OCI-LY3 (cell line): ENCODE measurements around the gene STOML2.
A peak's percentile ranks its signal among the peaks of the same experiment; 100 is the strongest.
"Not testable (repeated sequence)": the region's sequence is repeated elsewhere in the genome, so short reads cannot be mapped to it uniquely, and the experiment has no call there.

Experiments used
- H2AFZ ChIP-seq: fragments of 200-600, 300-600 bp; shearing (Covaris generic); 2 replicates; pipeline ENCODE4 v1.6.0; 2014; ENCODE audit warnings: antibody characterized with exemption, low read depth, low read length
- H3K27ac ChIP-seq: fragments of 200-600, 300-600 bp; sonication (generic); 2 replicates; pipeline ENCODE4 v1.5.1; 2014; ENCODE audit warnings: mild to moderate bottlenecking, low read length, moderate library complexity, mixed read lengths
- H3K27me3 ChIP-seq: fragments of 200-600, 300-600 bp; sonication (generic); 2 replicates; pipeline ENCODE4 v1.6.1; 2014; ENCODE audit warnings: low read depth, low read length, mixed read lengths
- H3K36me3 ChIP-seq: fragments of 200-600, 300-600 bp; sonication (generic); replicated peaks from 2 replicates; pipeline ENCODE3; 2014; ENCODE audit warnings: low read depth, low read length, mixed read lengths
- H3K4me1 ChIP-seq: fragments of 300-600, 200-600 bp; sonication (generic); 2 replicates; pipeline ENCODE4 v1.6.1; 2014; ENCODE audit warnings: low read length, mixed read lengths
- H3K4me2 ChIP-seq: fragments of 200-600, 300-600 bp; sonication (generic); 2 replicates; pipeline ENCODE4 v1.6.1; 2014; ENCODE audit warnings: low read length, mixed read lengths
- H3K4me3 ChIP-seq: fragments of 300-600, 200-600 bp; sonication (generic); 2 replicates; pipeline ENCODE4 v1.5.1; 2014; ENCODE audit warnings: antibody characterized with exemption, mild to moderate bottlenecking, low read length, moderate library complexity
- H3K79me2 ChIP-seq: fragments of 300-600, 200-600 bp; shearing (Covaris generic); 2 replicates; pipeline ENCODE4 v1.6.1; 2014; ENCODE audit warnings: mild to moderate bottlenecking, low read length, mixed read lengths
- H3K9ac ChIP-seq: fragments of 300-600, 200-600 bp; shearing (Covaris generic); 2 replicates; pipeline ENCODE4 v1.6.0; 2014; ENCODE audit warnings: mild to moderate bottlenecking, low read length, moderate library complexity
- H3K9me3 ChIP-seq: fragments of 200-600, 300-600 bp; shearing (Covaris generic); 2 replicates; pipeline ENCODE4 v1.6.1; 2014; ENCODE audit warnings: low read length, mixed read lengths; ENCODE audit not compliant: insufficient read depth
- H4K20me1 ChIP-seq: fragments of 200-600, 300-600 bp; sonication (generic); 2 replicates; pipeline ENCODE4 v1.6.1; 2016; ENCODE audit warnings: low read length, mixed read lengths; ENCODE audit not compliant: insufficient read depth
- EZH2phosphoT487 ChIP-seq: fragments of 200-600 bp; shearing (Covaris generic); IDR thresholded peaks from 2 replicates; pipeline ENCODE4 v1.6.1; 2018; ENCODE audit warnings: antibody characterized with exemption, mixed run types, low read depth
- TF ChIP-seq, protein P1 (sequence below): fragments of 200-600, 300-600 bp; sonication (generic); IDR thresholded peaks from 2 replicates; pipeline ENCODE4 v1.5.1; 2014; ENCODE audit warnings: antibody characterized with exemption, low read length, low read depth

STOML2 gene

GRCh38 chr9:35102769-35103659, at the start of gene STOML2:
Gene STOML2 (minus strand): TSS chr9:35103131. CDS start chr9:35103094, 37 bp downstream.
- no peak for TF ChIP-seq EZH2phosphoT487
- TF ChIP-seq, protein P1, sequence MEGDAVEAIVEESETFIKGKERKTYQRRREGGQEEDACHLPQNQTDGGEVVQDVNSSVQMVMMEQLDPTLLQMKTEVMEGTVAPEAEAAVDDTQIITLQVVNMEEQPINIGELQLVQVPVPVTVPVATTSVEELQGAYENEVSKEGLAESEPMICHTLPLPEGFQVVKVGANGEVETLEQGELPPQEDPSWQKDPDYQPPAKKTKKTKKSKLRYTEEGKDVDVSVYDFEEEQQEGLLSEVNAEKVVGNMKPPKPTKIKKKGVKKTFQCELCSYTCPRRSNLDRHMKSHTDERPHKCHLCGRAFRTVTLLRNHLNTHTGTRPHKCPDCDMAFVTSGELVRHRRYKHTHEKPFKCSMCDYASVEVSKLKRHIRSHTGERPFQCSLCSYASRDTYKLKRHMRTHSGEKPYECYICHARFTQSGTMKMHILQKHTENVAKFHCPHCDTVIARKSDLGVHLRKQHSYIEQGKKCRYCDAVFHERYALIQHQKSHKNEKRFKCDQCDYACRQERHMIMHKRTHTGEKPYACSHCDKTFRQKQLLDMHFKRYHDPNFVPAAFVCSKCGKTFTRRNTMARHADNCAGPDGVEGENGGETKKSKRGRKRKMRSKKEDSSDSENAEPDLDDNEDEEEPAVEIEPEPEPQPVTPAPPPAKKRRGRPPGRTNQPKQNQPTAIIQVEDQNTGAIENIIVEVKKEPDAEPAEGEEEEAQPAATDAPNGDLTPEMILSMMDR: no peak
- Histone ChIP-seq H3K4me3 (peak within 1 kb of the TSS; percentile 97), H3K4me2 (peak within 1 kb of the TSS; percentile 95), H3K27me3 (no peaks in the 10 kb centered on the region), H3K9me3 (no peaks in the 10 kb centered on the region), H3K4me1 (peaks cover 13% of the 10 kb centered on the region), H3K36me3 (peaks cover 21% of the 10 kb centered on the region), H3K79me2 (peaks cover 19% of the 10 kb centered on the region), H4K20me1 (no peaks in the 10 kb centered on the region), H2AFZ (peak within 1 kb of the TSS; percentile 90), H3K27ac (peak within 1 kb of the TSS; percentile 56), H3K9ac (peak within 1 kb of the TSS; percentile 96)

DNA sequence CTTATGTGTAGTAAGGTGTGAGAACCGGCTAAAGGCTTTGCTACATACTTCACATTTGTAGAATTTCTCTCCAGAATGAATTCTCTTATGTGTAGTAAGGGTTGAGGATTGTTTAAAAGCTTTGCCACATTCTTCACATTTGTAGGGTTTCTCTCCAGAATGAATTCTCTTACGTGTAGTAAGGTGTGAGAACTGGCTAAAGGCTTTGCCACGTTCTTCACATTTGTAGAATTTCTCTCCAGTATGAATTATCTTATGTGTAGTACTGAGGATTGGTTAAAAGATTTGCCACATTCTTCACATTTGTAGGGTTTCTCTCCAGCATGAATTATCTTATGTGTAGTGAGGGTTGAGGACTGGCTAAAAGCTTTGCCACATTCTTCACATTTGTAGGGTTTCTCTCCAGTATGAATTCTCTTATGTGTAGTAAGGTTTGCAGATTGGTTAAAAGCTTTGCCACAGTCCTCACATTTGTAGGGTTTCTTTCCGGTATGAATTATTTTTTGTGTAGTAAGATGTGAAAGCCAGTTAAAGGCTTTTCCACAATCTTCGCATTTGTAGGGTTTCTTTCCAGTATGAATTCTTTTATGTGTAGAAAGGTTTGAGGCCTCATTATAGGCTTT, 45.1 kb upstream of the STOML2 start:
- not testable (repeated sequence) for H3K27me3 ChIP-seq, H3K9ac ChIP-seq, H3K27ac ChIP-seq, H3K4me3 ChIP-seq, H3K79me2 ChIP-seq, H2AFZ ChIP-seq, H3K36me3 ChIP-seq, H3K4me1 ChIP-seq, H4K20me1 ChIP-seq, H3K4me2 ChIP-seq
- peaks cover 11% of the 10 kb centered on the region for H3K9me3 ChIP-seq

GRCh38 chr9:35142037-35142436, 39.1 kb upstream of the STOML2 start:
- no peak for TF ChIP-seq EZH2phosphoT487
- TF ChIP-seq, protein P1: no peak
- Histone ChIP-seq H4K20me1 (no peaks in the 10 kb centered on the region), H2AFZ (no peak overlapping the region), H3K27me3 (no peaks in the 10 kb centered on the region), H3K27ac (no peak overlapping the region), H3K4me2 (no peak overlapping the region), H3K9ac (no peak overlapping the region), H3K9me3 (peaks cover 20% of the 10 kb centered on the region), H3K36me3 (peaks cover 2% of the 10 kb centered on the region), H3K4me3 (no peak overlapping the region), H3K4me1 (no peaks in the 10 kb centered on the region), H3K79me2 (no peaks in the 10 kb centered on the region)

DNA sequence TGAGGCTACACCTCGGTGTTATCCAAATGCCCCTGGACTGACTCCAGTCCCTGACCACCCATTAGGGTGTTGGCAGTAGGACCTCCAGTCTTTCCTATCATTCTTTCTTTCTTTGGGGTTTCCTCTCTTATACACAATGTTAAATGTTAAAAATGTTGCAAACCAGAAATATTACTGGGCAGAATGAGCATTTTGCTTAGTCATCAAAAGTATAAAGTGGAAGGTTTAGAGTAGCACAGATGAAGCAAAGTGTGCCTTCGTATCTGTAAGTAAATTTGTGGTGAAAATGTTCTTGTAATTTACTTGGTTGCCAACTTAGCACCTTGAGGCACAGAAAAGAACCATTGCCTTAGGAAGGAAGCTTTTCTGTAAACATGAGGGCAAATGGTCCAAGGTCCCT, 37.2 kb upstream of the STOML2 start:
- TF ChIP-seq EZH2phosphoT487: no peak
- TF ChIP-seq, protein P1: no peak
- no peak overlapping the region for H3K9ac ChIP-seq
- no peak overlapping the region for H3K4me2 ChIP-seq
- H2AFZ ChIP-seq: no peak overlapping the region
- H3K9me3 ChIP-seq: peaks cover 20% of the 10 kb centered on the region
- H3K36me3 ChIP-seq: peaks cover 2% of the 10 kb centered on the region
- H3K4me1 ChIP-seq: no peaks in the 10 kb centered on the region
- H4K20me1 ChIP-seq: no peaks in the 10 kb centered on the region
- H3K27ac ChIP-seq: no peak overlapping the region
- H3K27me3 ChIP-seq: no peaks in the 10 kb centered on the region
- H3K79me2 ChIP-seq: no peaks in the 10 kb centered on the region
- no peak overlapping the region for H3K4me3 ChIP-seq
